ENCODE results near the gene FHOD3.

The FHOD3 gene

GRCh38 chr18:36378205-36378604 lies 80.7 kb downstream of the FHOD3 start:
- no peak for DNase-seq (ENCODE audit: extremely low read depth in 1 of 2, low read depth in 1 of 2)

- no peak for DNase-seq (ENCODE audit: extremely low read depth in 1 of 2, low read depth in 1 of 2)
These were observed 82.0 kb downstream of the FHOD3 start for GRCh38 chr18:36379435-36379984.

GRCh38 chr18:36380173-36380827 lies 82.8 kb downstream of the FHOD3 start:
- DNase-seq (ENCODE audit: extremely low read depth in 1 of 2, low read depth in 1 of 2), result no peak

GRCh38 chr18:36381075-36381474 lies 83.6 kb downstream of the FHOD3 start:
- no peak for DNase-seq (ENCODE audit: extremely low read depth in 1 of 2, low read depth in 1 of 2)

- no peak for DNase-seq (ENCODE audit: extremely low read depth in 1 of 2, low read depth in 1 of 2)
These were observed 85.3 kb downstream of the FHOD3 start for GRCh38 chr18:36382854-36383253.

- no peak for DNase-seq (ENCODE audit: extremely low read depth in 1 of 2, low read depth in 1 of 2)
These were observed 88.8 kb downstream of the FHOD3 start for GRCh38 chr18:36386150-36386920.

- no peak for DNase-seq (ENCODE audit: extremely low read depth in 1 of 2, low read depth in 1 of 2)
These were observed 89.8 kb downstream of the FHOD3 start for GRCh38 chr18:36387310-36387709.

GRCh38 chr18:36388310-36388709 lies 90.8 kb downstream of the FHOD3 start:
- DNase-seq (ENCODE audit: extremely low read depth in 1 of 2, low read depth in 1 of 2), result no peak

GRCh38 chr18:36389027-36389426 lies 91.5 kb downstream of the FHOD3 start:
- no peak for DNase-seq (ENCODE audit: extremely low read depth in 1 of 2, low read depth in 1 of 2)

GRCh38 chr18:36389811-36390581 lies 92.5 kb downstream of the FHOD3 start:
- DNase-seq (ENCODE audit: extremely low read depth in 1 of 2, low read depth in 1 of 2), result no peak

GRCh38 chr18:36391426-36392145 lies 94.1 kb downstream of the FHOD3 start:
- no peak for DNase-seq (ENCODE audit: extremely low read depth in 1 of 2, low read depth in 1 of 2)

GRCh38 chr18:36392164-36392978 lies 94.9 kb downstream of the FHOD3 start:
- DNase-seq (ENCODE audit: extremely low read depth in 1 of 2, low read depth in 1 of 2), result no peak

- DNase-seq (ENCODE audit: extremely low read depth in 1 of 2, low read depth in 1 of 2), result no peak
These were observed 95.4 kb downstream of the FHOD3 start for GRCh38 chr18:36392979-36393287.

- no peak for DNase-seq (ENCODE audit: extremely low read depth in 1 of 2, low read depth in 1 of 2)
These were observed 97.0 kb downstream of the FHOD3 start for GRCh38 chr18:36394486-36394885.

- DNase-seq (ENCODE audit: extremely low read depth in 1 of 2, low read depth in 1 of 2), result no peak
These were observed 98.7 kb downstream of the FHOD3 start for GRCh38 chr18:36396190-36396589.

- DNase-seq (ENCODE audit: extremely low read depth in 1 of 2, low read depth in 1 of 2), result no peak
These were observed 99.5 kb downstream of the FHOD3 start for GRCh38 chr18:36397033-36397432.

GRCh38 chr18:36398419-36398818 lies 100.9 kb downstream of the FHOD3 start:
- no peak for DNase-seq (ENCODE audit: extremely low read depth in 1 of 2, low read depth in 1 of 2)

GRCh38 chr18:36399055-36399454 lies 101.5 kb downstream of the FHOD3 start:
- DNase-seq (ENCODE audit: extremely low read depth in 1 of 2, low read depth in 1 of 2), result no peak

- DNase-seq (ENCODE audit: extremely low read depth in 1 of 2, low read depth in 1 of 2), result no peak
These were observed 103.9 kb downstream of the FHOD3 start for GRCh38 chr18:36401462-36401861.

GRCh38 chr18:36402765-36403396 lies 105.4 kb downstream of the FHOD3 start:
- no peak for DNase-seq (ENCODE audit: extremely low read depth in 1 of 2, low read depth in 1 of 2)

All from activated CD8-positive, alpha-beta memory T cell treated with anti-CD3 and anti-CD28 coated beads for 1 hour (primary cell).